LNCaP clone FGC (cell line): Measurements from ENCODE around the gene LITAFD.
"Not testable (repeated sequence)": the region's sequence is repeated elsewhere in the genome, so short reads cannot be mapped to it uniquely, and the experiment has no call there.

Source experiments
- DNase-seq: peaks from one replicate; pipeline ENCODE4 v3.0.0-alpha.2; 2011; ENCODE audit warnings: low read depth
- H3K4me3 ChIP-seq: 2 replicates; pipeline ENCODE4 v1.5.1; 2011; ENCODE audit warnings: mild to moderate bottlenecking, low read depth, low read length, control low read depth
- CTCF ChIP-seq: IDR thresholded peaks from 2 replicates; pipeline ENCODE4 v1.5.1; 2012; ENCODE audit warnings: mild to moderate bottlenecking; ENCODE audit not compliant: control insufficient read depth, insufficient read depth; ENCODE audit errors: extremely low read depth

Gene LITAFD

GRCh38 chr16:8882041-8882617, at the start of gene LITAFD:
TSS of gene LITAFD (plus strand) at chr16:8882351. CDS start at chr16:8884356, 2,005 bp downstream.
- DNase-seq: no peak
- TF ChIP-seq CTCF: no peak
- no peak within 1 kb of the TSS for H3K4me3 ChIP-seq

GRCh38 chr16:8832717-8833105, 49.4 kb upstream of the LITAFD start:
- DNase-seq: no peak
- no peak overlapping the region for H3K4me3 ChIP-seq
- no peak for TF ChIP-seq CTCF

- H3K4me3 ChIP-seq, DNase-seq: not testable (repeated sequence)
Measured at GRCh38 chr16:8836797-8837196, 45.4 kb upstream of the LITAFD start.

- not testable (repeated sequence) for DNase-seq, H3K4me3 ChIP-seq
Measured at GRCh38 chr16:8837594-8837993, 44.6 kb upstream of the LITAFD start.

GRCh38 chr16:8842016-8842415, 40.1 kb upstream of the LITAFD start:
- H3K4me3 ChIP-seq, DNase-seq: not testable (repeated sequence)

- not testable (repeated sequence) for DNase-seq, H3K4me3 ChIP-seq
Measured at GRCh38 chr16:8843296-8843695, 38.9 kb upstream of the LITAFD start.

GRCh38 chr16:8845699-8846298, 36.4 kb upstream of the LITAFD start:
- no peak for TF ChIP-seq CTCF
- DNase-seq: no peak
- H3K4me3 ChIP-seq: no peak overlapping the region

- DNase-seq: no peak
- no peak for TF ChIP-seq CTCF
- no peak overlapping the region for H3K4me3 ChIP-seq
Measured at GRCh38 chr16:8846401-8846932, 35.7 kb upstream of the LITAFD start.

- no peak for TF ChIP-seq CTCF
- no peak for DNase-seq
- no peak overlapping the region for H3K4me3 ChIP-seq
Measured at GRCh38 chr16:8847145-8847544, 35.0 kb upstream of the LITAFD start.
